GM18511 (cell line): ENCODE measurements around the gene CPSF4L.

Source experiments
- ATAC-seq: cut with Tn5 transposase; IDR thresholded peaks from one replicate; pipeline ENCODE4 v1.9.1; 2021; ENCODE audit warnings: mild to moderate bottlenecking, moderate library complexity; ENCODE audit not compliant: unreplicated experiment

Gene CPSF4L

DNA sequence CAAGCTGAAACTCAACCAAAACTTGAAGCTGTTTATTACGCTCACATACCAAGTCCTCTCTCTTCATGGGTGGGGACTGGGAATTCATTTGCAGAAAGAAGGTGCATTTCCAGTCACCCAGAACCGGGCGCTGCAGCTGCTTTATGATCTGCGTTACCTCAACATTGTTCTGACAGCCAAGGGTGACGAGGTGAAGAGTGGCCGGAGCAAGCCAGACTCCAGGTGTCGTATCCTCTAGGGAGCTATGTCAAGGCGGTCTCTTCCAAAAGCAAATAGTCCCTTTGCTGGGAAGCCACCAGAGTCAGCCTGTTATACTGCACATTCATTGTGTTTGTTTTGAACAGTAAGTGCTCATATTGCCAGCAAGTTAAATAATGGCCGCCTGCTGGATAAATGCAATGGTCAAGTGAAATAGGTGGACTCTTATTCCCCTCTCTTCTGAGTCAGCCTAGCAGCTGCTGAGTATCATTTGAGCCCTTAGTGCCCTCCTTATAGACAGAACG is 56.2 kb downstream of the CPSF4L start:
- ATAC-seq: no peak

GRCh38 chr17:73203788-73204479 is 57.7 kb downstream of the CPSF4L start:
- ATAC-seq: no peak

GRCh38 chr17:73203135-73203787 is 58.4 kb downstream of the CPSF4L start:
- ATAC-seq: no peak

DNA sequence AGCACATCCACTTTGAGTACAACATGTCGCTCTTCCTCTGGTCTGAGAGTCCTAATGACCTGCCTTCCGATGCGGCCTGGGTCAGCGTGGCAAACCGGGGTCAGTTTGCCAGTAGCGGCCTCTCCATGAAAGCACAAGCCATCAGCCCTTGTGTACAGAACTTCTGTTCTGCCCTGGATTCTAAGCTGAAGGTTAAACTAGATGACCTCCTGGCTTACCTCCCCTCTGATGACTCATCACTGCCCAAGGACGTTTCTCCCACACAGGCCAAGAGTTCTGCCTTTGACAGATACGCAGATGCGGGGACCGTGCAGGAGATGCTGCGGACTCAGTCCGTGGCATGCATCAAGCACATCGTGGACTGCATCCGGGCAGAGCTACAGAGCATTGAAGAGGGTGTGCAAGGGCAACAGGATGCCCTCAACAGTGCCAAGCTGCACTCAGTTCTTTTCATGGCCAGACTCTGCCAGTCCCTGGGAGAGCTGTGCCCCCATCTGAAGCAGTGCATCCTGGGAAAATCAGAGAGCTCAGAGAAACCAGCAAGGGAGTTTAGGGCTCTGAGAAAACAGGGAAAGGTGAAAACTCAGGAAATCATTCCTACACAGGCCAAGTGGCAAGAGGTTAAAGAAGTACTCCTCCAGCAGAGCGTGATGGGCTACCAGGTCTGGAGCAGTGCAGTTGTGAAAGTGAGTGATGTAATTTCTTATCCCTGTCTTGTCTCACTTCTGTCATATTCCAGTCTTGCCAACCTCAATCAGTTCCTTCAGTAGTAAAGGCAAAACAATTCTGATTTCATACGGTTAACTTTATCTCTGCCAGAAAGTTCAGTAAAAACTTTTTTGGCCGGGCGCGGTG is 60.2 kb downstream of the CPSF4L start:
- no peak for ATAC-seq

GRCh38 chr17:73200476-73200875 is 61.2 kb downstream of the CPSF4L start:
- no peak for ATAC-seq

GRCh38 chr17:73199751-73200317 is 61.8 kb downstream of the CPSF4L start:
- ATAC-seq: no peak

GRCh38 chr17:73198930-73199260 is 62.8 kb downstream of the CPSF4L start:
- no peak for ATAC-seq
